Stimulated activated CD4-positive, alpha-beta T cell treated with anti-CD3 and anti-CD28 coated beads, Interleukin-2, amount 100 ng/mL, for 24 hours (primary cell): Measurements from ENCODE around the gene HAPSTR1.

ENCODE experiments used
- DNase-seq, 2 donors: peaks; one replicate each; pipeline ENCODE4 v3.0.0-alpha.2; 2020

Gene HAPSTR1

DNA sequence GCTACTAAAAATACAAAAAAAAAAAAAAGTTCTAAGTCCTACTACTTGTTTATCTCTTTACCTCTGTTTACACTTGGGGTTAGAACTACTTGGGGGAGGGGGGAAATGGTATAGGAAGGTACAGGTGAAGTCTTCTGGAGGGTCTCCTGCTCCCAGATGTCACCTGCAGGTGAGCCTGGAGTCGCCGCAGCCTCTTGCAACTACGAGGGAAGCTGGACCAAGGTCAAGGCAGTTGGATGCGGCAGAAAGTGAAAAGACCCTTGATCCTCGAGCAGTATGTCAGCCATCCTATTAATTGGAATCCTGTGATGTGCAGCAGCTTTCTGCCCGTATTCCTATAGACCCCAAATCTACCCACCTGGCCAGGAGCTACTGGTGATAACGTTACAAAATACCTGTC is 33.0 kb downstream of the HAPSTR1 start:
- no peak for DNase-seq

GRCh38 chr16:9124908-9125584 is 33.6 kb downstream of the HAPSTR1 start:
- no peak for DNase-seq

GRCh38 chr16:9125658-9126505 is 34.4 kb downstream of the HAPSTR1 start:
- DNase-seq: no peak

DNA sequence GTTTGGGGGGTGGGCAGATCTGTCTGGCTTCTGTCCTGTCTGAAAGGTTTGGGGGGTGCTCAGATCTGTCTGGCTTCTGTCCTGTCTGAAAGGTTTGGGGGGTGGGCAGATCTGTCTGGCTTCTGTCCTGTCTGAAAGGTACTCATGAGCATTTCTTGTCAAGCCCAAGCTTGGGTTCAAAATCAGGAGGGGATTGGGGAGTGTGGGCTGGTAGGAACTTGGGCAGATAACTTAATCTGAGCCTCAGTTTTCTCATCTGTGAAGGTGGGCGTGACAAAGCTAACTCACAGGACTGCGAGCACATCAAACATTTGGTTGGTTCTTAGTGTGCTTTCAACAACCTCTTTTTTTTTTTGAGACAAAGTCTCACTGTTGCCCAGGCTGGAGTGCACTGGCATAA is 35.2 kb downstream of the HAPSTR1 start:
- no peak for DNase-seq

GRCh38 chr16:9128346-9129342 is 37.2 kb downstream of the HAPSTR1 start:
- no peak for DNase-seq

GRCh38 chr16:9134306-9134705 is 42.9 kb downstream of the HAPSTR1 start:
- DNase-seq: no peak

GRCh38 chr16:9134739-9135138 is 43.3 kb downstream of the HAPSTR1 start:
- DNase-seq: peak; percentile 64 to 66

GRCh38 chr16:9135797-9136196 is 44.4 kb downstream of the HAPSTR1 start:
- no peak for DNase-seq

DNA sequence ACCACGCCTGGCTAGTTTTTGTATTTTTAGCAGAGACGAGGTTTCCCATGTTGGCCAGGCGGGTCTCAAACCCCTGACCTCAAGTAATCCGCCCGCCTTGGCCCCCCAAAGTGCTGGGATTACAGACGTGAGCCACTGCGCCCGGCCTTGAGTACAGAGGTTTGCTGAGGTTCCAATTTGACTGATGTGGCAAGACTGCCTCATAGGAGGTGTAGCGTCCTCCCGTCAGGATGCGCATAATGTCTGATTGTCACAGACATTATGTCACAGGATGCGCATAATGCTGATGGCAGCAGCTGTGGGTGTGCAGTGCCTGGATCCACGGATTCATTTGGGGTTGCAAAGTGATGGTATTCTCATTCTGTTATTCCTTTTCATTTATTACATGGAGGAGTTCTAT is 45.2 kb downstream of the HAPSTR1 start:
- no peak for DNase-seq

DNA sequence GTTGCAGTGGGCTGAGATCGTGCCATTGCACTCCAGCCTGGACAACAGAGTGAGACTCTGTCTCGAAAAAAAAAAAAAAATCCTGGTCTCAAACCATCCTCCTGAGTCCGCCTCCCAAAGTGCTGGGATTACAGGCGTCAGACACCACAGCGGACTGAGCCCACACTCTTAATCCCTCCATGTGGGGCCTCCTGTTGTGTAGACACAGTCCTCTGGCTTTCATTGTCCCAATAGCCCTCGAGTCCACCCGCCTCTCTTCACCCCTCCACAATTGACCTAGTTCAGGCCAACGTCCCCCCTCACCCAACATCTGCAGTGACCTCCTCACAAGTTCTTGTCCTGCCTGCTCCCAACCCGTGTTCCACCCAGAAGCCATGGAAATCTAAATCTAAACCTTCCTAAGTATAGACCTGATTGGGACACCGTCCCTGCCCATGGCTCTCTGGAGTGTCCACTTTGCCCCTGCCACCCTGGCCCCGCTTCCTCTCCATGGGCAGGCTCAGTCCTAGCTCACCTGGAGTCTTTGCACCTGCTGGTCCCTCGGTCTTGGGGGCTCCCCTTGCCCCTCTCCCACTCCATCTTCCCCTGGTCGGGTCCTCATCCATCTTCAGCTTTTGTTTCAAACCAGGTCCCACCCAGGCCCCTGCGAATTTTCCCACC is 46.7 kb downstream of the HAPSTR1 start:
- DNase-seq: no peak

DNA sequence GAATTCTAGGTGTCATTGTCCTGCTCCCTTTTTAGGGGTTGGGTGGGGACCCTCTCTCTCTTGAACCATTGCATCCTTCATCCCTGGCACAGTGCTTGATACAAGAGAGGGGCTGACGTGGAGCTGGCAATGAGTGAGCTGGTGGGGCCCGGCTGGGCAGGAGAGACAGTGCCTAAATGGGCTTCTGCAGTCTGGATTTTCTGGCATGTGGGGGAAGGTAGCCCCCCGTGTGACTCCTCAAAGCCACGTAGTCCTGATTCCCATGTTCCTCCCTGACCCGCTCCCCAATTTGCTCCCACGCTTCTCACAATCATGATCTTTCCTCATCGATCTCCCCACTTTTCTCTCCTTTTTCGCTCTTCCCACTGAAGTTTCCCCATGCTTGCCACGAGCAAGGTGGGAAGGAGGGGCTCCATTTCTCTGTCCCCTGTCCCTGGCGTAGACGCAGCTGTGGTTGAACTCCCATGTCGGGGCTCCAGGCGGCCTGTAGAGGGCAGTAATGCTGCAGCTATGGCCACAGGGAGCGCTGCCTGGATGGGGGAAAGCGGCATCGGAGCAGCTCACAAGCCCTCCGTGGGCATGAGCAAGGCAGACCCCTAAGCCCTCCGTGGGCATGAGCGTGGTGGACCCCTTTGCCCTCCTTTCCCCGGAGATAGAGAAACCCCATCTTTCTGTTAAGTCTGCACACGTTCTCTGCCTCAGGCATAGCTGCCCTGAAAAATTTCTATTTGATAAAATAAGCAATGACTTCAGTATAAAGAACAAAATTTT is 47.5 kb downstream of the HAPSTR1 start:
- DNase-seq: peak; percentile 73 to 77

DNA sequence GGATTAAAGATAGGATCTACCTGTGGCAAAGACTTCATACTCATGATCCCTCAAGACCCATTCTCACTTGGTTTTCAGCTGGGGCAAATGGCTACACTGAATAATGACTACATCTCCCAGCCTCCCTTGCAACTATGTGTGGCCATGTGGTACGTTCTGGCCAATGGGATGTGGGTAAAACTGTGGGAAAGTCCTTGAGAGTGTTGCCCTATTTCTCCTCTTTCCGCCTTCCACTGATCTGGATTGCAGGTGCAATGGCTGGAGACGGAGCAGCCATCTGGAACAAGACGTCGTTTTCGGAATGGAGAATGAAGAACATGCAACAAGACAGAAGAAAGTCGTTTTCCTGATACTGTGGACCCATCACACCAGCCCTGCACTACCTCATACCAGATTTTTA is 48.5 kb downstream of the HAPSTR1 start:
- no peak for DNase-seq
